Loucy (cell line): ENCODE results near the gene CELA1.

Experiments used
- H2AFZ ChIP-seq: fragments of 200-600 bp; sonication (generic); 2 replicates; pipeline ENCODE4 v1.6.0; 2016; ENCODE audit warnings: antibody characterized with exemption, mild to moderate bottlenecking, low read length, moderate library complexity
- H3F3A ChIP-seq: fragments of 200-600 bp; 2 replicates; pipeline ENCODE4 v1.6.0; 2016; ENCODE audit warnings: antibody characterized with exemption, low read depth, mild to moderate bottlenecking
- H3K27me3 ChIP-seq: fragments of 200-600 bp; sonication (generic); 2 replicates; pipeline ENCODE4 v1.6.1; 2014; ENCODE audit warnings: low read length, mild to moderate bottlenecking; ENCODE audit not compliant: insufficient read depth, poor library complexity, severe bottlenecking
- H3K36me3 ChIP-seq: fragments of 200-600 bp; sonication (generic); 2 replicates; pipeline ENCODE4 v1.6.1; 2016; ENCODE audit warnings: low read length; ENCODE audit not compliant: insufficient read depth
- H3K4me1 ChIP-seq: fragments of 200-600 bp; sonication (generic); 2 replicates; pipeline ENCODE4 v1.5.1; 2014; ENCODE audit warnings: low read length, mild to moderate bottlenecking; ENCODE audit not compliant: insufficient read depth, poor library complexity, severe bottlenecking
- H3K4me2 ChIP-seq: fragments of 200-600 bp; sonication (generic); 2 replicates; pipeline ENCODE4 v1.6.0; 2014; ENCODE audit warnings: antibody characterized with exemption, low read length, low read depth, mild to moderate bottlenecking; ENCODE audit not compliant: poor library complexity, severe bottlenecking
- H3K4me3 ChIP-seq: fragments of 200-600 bp; sonication (generic); 2 replicates; pipeline ENCODE4 v1.5.1; 2014; ENCODE audit warnings: low read length, mild to moderate bottlenecking, mixed read lengths; ENCODE audit not compliant: poor library complexity, severe bottlenecking
- H3K79me2 ChIP-seq: fragments of 200-600 bp; sonication (generic); 2 replicates; pipeline ENCODE4 v1.6.1; 2014; ENCODE audit warnings: low read length; ENCODE audit not compliant: insufficient read depth
- H3K9ac ChIP-seq: fragments of 200-600 bp; sonication (generic); 2 replicates; pipeline ENCODE4 v1.6.0; 2014; ENCODE audit warnings: mild to moderate bottlenecking, low read depth, low read length, moderate library complexity; ENCODE audit not compliant: poor library complexity, severe bottlenecking
- H3K9me2 ChIP-seq: fragments of 200-600 bp; sonication (generic); replicated peaks from 2 replicates; pipeline ENCODE4 v1.6.1; 2016; ENCODE audit warnings: low read depth, low read length, mixed read lengths
- H3K9me3 ChIP-seq: fragments of 200-600 bp; sonication (generic); 2 replicates; pipeline ENCODE4 v1.6.1; 2014; ENCODE audit warnings: mild to moderate bottlenecking, antibody characterized with exemption, low read length, low read depth; ENCODE audit not compliant: insufficient read depth
- H4K20me1 ChIP-seq: fragments of 200-600 bp; sonication (generic); 2 replicates; pipeline ENCODE4 v1.6.0; 2014; ENCODE audit warnings: antibody characterized with exemption, low read length, mild to moderate bottlenecking; ENCODE audit not compliant: insufficient read depth, poor library complexity, severe bottlenecking
- CTCF ChIP-seq: fragments of 200-600 bp; sonication (generic); conservative IDR thresholded peaks from 2 replicates; pipeline ENCODE4 v1.5.1; 2014; ENCODE audit warnings: mild to moderate bottlenecking, antibody characterized with exemption, low read length
- EZH2phosphoT487 ChIP-seq: fragments of 200-600 bp; IDR thresholded peaks from 2 replicates; pipeline ENCODE4 v1.6.1; 2018; ENCODE audit warnings: antibody characterized with exemption, mild to moderate bottlenecking, moderate library complexity, borderline replicate concordance

The CELA1 gene

GRCh38 chr12:51323317-51323960, 23.0 kb downstream of the CELA1 start:
- Histone ChIP-seq H2AFZ (no peak overlapping the region), H3K9me2 (no peaks in the 10 kb centered on the region), H4K20me1 (no peaks in the 10 kb centered on the region), H3K4me2 (peak overlapping the region; percentile 83), H3K36me3 (no peaks in the 10 kb centered on the region), H3K9ac (peak overlapping the region; percentile 100), H3K27me3 (no peaks in the 10 kb centered on the region), H3K4me3 (peak overlapping the region; percentile 86), H3K79me2 (peaks cover 50% of the 10 kb centered on the region), H3F3A (peaks cover 20% of the 10 kb centered on the region), H3K4me1 (peaks cover 82% of the 10 kb centered on the region), H3K9me3 (no peaks in the 10 kb centered on the region)
- no peak for TF ChIP-seq EZH2phosphoT487
- peak; percentile 36 for TF ChIP-seq CTCF

GRCh38 chr12:51322452-51322851, 24.0 kb downstream of the CELA1 start:
- peak overlapping the region; percentile 83 for H3K4me2 ChIP-seq

GRCh38 chr12:51321882-51322281, 24.6 kb downstream of the CELA1 start:
- H3K9ac ChIP-seq: peak overlapping the region; percentile 100
- no peak for TF ChIP-seq CTCF
- TF ChIP-seq EZH2phosphoT487: no peak
- H3K9me3 ChIP-seq: no peaks in the 10 kb centered on the region
- no peaks in the 10 kb centered on the region for H4K20me1 ChIP-seq
- peak overlapping the region; percentile 83 for H3K4me2 ChIP-seq
- no peaks in the 10 kb centered on the region for H3K27me3 ChIP-seq
- H3K79me2 ChIP-seq: peaks cover 56% of the 10 kb centered on the region
- H3K36me3 ChIP-seq: no peaks in the 10 kb centered on the region
- H3F3A ChIP-seq: peaks cover 16% of the 10 kb centered on the region
- H3K4me3 ChIP-seq: peak overlapping the region; percentile 86
- no peaks in the 10 kb centered on the region for H3K9me2 ChIP-seq
- peaks cover 72% of the 10 kb centered on the region for H3K4me1 ChIP-seq
- no peak overlapping the region for H2AFZ ChIP-seq

More at GRCh38 chr12:51322452-51322851, 24.0 kb downstream of the CELA1 start:
- no peak overlapping the region for H2AFZ ChIP-seq
- H3K9ac ChIP-seq: peak overlapping the region; percentile 100
- H3K4me1 ChIP-seq: peaks cover 78% of the 10 kb centered on the region
- no peaks in the 10 kb centered on the region for H3K9me3 ChIP-seq
- no peak for TF ChIP-seq EZH2phosphoT487
- no peaks in the 10 kb centered on the region for H3K9me2 ChIP-seq
- H3K4me3 ChIP-seq: peak overlapping the region; percentile 86
- H3K27me3 ChIP-seq: no peaks in the 10 kb centered on the region
- H3F3A ChIP-seq: peaks cover 20% of the 10 kb centered on the region
- no peaks in the 10 kb centered on the region for H4K20me1 ChIP-seq
- H3K36me3 ChIP-seq: no peaks in the 10 kb centered on the region
- H3K79me2 ChIP-seq: peaks cover 56% of the 10 kb centered on the region
